ENCODE measurements around the gene OR52E5.

DNA sequence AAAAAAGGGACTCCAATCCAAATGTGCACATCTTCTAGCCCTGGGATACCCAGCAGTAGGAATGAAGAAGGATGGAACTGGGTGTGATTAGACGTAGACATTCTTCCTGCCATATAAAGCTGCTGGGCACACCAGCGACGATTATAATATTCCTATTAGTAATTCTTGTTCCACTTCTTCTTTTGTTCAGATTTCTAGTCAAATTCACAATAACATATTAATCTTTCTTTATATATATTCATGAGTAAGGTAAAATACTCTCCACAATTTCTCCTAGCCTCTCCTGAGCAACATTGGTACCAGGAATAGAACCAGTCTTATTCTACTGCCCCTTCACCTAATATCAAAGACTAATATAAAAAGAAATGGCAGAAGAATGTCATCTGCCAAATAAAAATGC is 35.4 kb upstream of the OR52E5 start, which contains the start of gene OR52E8:
- TF ChIP-seq POLR2AphosphoS5 (IDR thresholded peaks at IDR 0.05; ENCODE audit: borderline replicate concordance, low read depth, low read length) = no peak
- no peak for TF ChIP-seq EZH2 (IDR thresholded peaks at IDR 0.05)
